Neuron (in vitro differentiated cells): ENCODE data around the gene ACTRT2.

Experiments
- H2AFZ ChIP-seq: one replicate; pipeline ENCODE4 v1.6.1; 2013; ENCODE audit warnings: low read depth, mild to moderate bottlenecking, inconsistent platforms, low read length, moderate library complexity
- H3K27me3 ChIP-seq: one replicate; pipeline ENCODE4 v1.6.1; 2013; ENCODE audit warnings: low read length; ENCODE audit not compliant: insufficient read depth
- H3K36me3 ChIP-seq: one replicate; pipeline ENCODE4 v1.6.1; 2013; ENCODE audit warnings: low read length; ENCODE audit not compliant: insufficient read depth
- H3K4me1 ChIP-seq: one replicate; pipeline ENCODE4 v1.6.1; 2013; ENCODE audit warnings: low read length; ENCODE audit not compliant: insufficient read depth
- H3K4me3 ChIP-seq: 2 replicates; pipeline ENCODE4 v1.5.1; 2013; ENCODE audit warnings: mild to moderate bottlenecking, low read length, moderate library complexity
- H3K9me3 ChIP-seq: one replicate; pipeline ENCODE4 v1.6.1; 2013; ENCODE audit warnings: low read length

Gene ACTRT2

DNA sequence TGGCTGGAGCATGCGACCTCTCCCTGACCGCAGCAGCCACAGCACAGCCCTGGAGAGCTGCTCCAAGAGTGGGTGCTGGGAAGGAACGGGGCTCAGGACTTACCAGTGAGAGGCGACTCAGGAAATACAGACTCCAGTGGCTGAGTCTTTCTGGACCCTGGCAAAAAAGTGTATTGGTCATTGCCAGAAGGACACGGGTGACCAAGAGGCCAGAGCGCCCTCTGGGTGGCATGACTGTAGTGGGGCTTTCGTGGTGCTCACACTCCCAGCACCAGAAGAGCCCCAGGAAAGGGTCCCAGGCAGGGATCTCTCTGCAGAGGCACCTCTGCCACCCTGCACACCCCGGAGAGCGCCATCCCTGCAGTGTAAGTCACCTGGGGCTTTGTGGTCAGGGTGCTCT lies 38.9 kb downstream of the ACTRT2 start:
- Histone ChIP-seq H3K4me1 (no peaks in the 10 kb centered on the region), H3K36me3 (no peaks in the 10 kb centered on the region), H3K4me3 (no peak overlapping the region), H2AFZ (no peak overlapping the region), H3K9me3 (peaks cover 4% of the 10 kb centered on the region), H3K27me3 (peaks cover 57% of the 10 kb centered on the region)

- H3K27me3 ChIP-seq, result peaks cover 64% of the 10 kb centered on the region
- H3K9me3 ChIP-seq, result peaks cover 4% of the 10 kb centered on the region
- H3K36me3 ChIP-seq, result no peaks in the 10 kb centered on the region
- no peaks in the 10 kb centered on the region for H3K4me1 ChIP-seq
- no peak overlapping the region for H3K4me3 ChIP-seq
- no peak overlapping the region for H2AFZ ChIP-seq
Observed at GRCh38 chr1:3060601-3061551, 39.6 kb downstream of the ACTRT2 start.

DNA sequence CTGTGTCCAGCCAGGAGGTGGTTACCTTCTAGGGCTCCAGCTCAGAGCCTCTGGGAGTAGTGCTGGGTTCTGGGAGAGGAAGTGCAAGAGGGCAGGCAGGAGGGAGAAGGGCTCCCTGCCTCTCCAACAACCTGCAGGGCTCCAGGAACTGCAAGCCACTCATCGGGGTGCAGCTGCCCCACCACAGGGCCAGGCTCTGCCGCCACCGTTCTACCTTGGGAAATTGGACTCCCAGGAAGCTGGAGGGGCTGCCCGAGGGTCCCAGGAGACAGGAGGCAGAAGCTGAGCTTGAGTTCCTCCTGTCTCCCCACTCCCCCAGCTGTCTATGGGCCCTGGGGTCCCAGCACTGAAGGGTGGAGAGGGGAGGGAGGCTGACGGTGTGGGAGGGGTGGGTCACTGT lies 40.3 kb downstream of the ACTRT2 start:
- H3K27me3 ChIP-seq, result peaks cover 71% of the 10 kb centered on the region
- H3K36me3 ChIP-seq, result no peaks in the 10 kb centered on the region

DNA sequence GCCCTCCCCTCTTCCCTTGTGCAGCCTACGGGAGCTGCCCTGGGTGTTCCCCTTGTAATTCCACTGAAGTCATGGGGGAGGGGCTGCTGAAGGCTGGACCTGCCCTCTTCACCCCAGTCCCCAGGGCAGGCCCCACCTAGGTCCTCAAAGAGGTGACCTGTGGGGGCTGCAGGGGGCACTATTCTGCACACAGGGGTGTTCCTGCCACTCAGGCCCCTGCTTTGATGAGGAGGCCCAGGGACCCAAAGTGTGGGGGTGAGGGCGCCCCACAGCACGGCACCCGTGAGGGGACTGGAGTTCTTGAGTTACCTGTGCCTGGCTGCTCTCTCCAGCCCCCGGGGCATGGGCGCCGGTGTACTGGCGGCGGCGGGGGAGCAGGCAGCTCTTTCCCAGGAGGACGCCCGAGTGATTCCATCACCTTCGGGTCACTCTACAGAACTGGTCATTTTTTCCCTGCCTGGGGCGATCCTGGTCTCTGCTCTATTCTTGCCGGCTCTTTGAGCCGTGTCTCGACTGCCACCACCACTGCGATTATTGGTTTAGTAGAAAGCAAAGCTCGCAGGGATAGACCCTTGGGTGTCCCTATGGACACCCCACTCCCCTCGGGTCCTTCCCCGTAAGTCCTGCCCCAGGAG lies 40.8 kb downstream of the ACTRT2 start:
- Histone ChIP-seq H3K9me3 (peaks cover 4% of the 10 kb centered on the region), H3K4me1 (no peaks in the 10 kb centered on the region), H2AFZ (no peak overlapping the region), H3K36me3 (no peaks in the 10 kb centered on the region), H3K27me3 (peaks cover 77% of the 10 kb centered on the region), H3K4me3 (no peak overlapping the region)

More for the DNA sequence above, 40.3 kb downstream of the ACTRT2 start:
- Histone ChIP-seq H3K9me3 (peaks cover 4% of the 10 kb centered on the region), H3K4me1 (no peaks in the 10 kb centered on the region), H3K4me3 (no peak overlapping the region), H2AFZ (no peak overlapping the region)

GRCh38 chr1:3062616-3063378 lies 41.5 kb downstream of the ACTRT2 start:
- no peak overlapping the region for H3K4me3 ChIP-seq

GRCh38 chr1:3063379-3064295 lies 42.4 kb downstream of the ACTRT2 start:
- H3K4me1 ChIP-seq, result no peaks in the 10 kb centered on the region
- H3K27me3 ChIP-seq, result peaks cover 86% of the 10 kb centered on the region
- H3K36me3 ChIP-seq, result no peaks in the 10 kb centered on the region
- H2AFZ ChIP-seq, result no peak overlapping the region
- H3K9me3 ChIP-seq, result peaks cover 4% of the 10 kb centered on the region
- no peak overlapping the region for H3K4me3 ChIP-seq

More at GRCh38 chr1:3062616-3063378, 41.5 kb downstream of the ACTRT2 start:
- Histone ChIP-seq H3K4me1 (no peaks in the 10 kb centered on the region), H3K9me3 (peaks cover 4% of the 10 kb centered on the region), H2AFZ (no peak overlapping the region), H3K36me3 (no peaks in the 10 kb centered on the region), H3K27me3 (peaks cover 84% of the 10 kb centered on the region)

DNA sequence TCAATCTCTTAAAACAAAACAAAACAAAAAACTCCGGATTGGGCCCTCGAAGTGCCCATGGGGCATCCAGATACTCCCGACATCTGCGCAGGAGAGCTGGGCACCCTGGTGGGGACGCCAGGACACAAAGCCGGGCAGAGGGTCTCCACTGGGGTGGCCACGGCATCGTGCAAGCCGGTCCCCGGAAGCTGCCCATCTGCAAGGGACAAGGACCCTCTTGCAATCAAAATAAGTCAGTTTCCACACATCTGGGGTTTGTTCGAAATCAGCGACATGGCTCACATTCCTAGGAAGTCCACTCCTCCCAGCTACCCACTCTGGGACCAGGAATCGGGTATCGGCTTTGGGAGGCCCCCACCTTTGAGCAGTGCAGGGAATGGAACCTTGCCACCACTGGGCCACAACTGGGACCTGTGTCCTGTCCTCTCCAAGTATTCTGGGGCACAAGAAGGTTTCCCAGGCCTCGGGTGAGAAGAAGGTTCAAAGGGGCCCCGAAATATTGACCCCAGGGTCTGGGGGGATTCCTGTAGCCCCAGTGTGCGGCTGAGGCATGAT lies 43.1 kb downstream of the ACTRT2 start:
- no peak overlapping the region for H3K4me3 ChIP-seq
- no peak overlapping the region for H2AFZ ChIP-seq
- no peaks in the 10 kb centered on the region for H3K36me3 ChIP-seq
- H3K4me1 ChIP-seq, result no peaks in the 10 kb centered on the region
- H3K27me3 ChIP-seq, result peaks cover 85% of the 10 kb centered on the region
- H3K9me3 ChIP-seq, result no peaks in the 10 kb centered on the region

GRCh38 chr1:3064901-3065300 lies 43.6 kb downstream of the ACTRT2 start:
- no peaks in the 10 kb centered on the region for H3K4me1 ChIP-seq
- H3K36me3 ChIP-seq, result no peaks in the 10 kb centered on the region
- no peaks in the 10 kb centered on the region for H3K9me3 ChIP-seq
- no peak overlapping the region for H3K4me3 ChIP-seq
- H2AFZ ChIP-seq, result no peak overlapping the region
- peaks cover 89% of the 10 kb centered on the region for H3K27me3 ChIP-seq

DNA sequence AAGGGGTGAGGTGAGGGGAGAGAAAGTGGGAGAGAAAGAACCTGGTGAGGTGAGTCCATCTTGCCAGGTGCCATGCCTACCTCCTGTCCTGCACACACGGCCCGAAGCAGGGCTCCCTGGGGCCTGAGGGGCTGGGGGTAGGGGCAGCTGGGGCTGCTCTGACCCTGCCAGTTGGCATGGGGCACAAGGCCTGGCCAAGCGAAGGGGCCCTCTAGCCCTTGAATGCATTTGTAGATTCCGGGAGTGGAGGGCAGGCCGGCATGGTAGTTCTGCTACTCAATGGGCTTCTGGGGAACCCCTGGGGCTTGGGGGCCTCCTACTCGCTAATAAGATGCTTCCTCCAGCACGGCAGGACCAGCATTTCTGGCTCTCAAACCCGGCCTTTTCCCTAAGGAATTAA lies 44.1 kb downstream of the ACTRT2 start:
- no peaks in the 10 kb centered on the region for H3K36me3 ChIP-seq
- H2AFZ ChIP-seq, result no peak overlapping the region
- H3K27me3 ChIP-seq, result peaks cover 87% of the 10 kb centered on the region
- no peaks in the 10 kb centered on the region for H3K9me3 ChIP-seq
- H3K4me1 ChIP-seq, result no peaks in the 10 kb centered on the region
- no peak overlapping the region for H3K4me3 ChIP-seq

- Histone ChIP-seq H3K9me3 (no peaks in the 10 kb centered on the region), H3K4me3 (no peak overlapping the region), H3K4me1 (no peaks in the 10 kb centered on the region), H2AFZ (no peak overlapping the region), H3K36me3 (no peaks in the 10 kb centered on the region), H3K27me3 (peaks cover 87% of the 10 kb centered on the region)
Observed at GRCh38 chr1:3065797-3066196, 44.5 kb downstream of the ACTRT2 start.

DNA sequence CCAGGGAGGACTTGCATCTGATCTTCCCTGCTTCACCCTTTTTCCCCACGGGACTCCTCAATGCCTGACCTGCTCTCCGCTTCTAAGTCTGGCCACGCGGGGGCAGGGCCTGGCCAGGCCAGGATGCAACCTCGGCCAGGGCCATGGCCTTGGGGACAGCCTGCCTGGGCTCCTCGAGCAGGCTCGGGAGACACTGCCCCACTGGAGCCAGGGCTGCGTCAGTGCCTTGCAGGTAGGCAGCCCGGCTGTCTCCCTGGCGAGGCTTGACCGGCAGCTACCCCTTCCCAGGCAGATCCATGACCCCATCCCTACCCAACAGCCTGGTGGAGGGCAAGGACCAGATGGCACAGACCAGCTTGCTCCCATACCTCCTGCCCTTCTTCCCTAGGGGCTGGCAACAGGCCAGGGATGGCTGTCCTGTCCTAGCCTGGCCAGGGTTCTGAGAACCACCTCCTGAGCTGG lies 45.0 kb downstream of the ACTRT2 start:
- H2AFZ ChIP-seq, result no peak overlapping the region
- H3K27me3 ChIP-seq, result peaks cover 87% of the 10 kb centered on the region
- H3K4me1 ChIP-seq, result no peaks in the 10 kb centered on the region
- no peaks in the 10 kb centered on the region for H3K36me3 ChIP-seq
- H3K9me3 ChIP-seq, result no peaks in the 10 kb centered on the region
- no peak overlapping the region for H3K4me3 ChIP-seq

GRCh38 chr1:3066826-3067225 lies 45.6 kb downstream of the ACTRT2 start:
- Histone ChIP-seq H3K4me3 (no peak overlapping the region), H3K36me3 (no peaks in the 10 kb centered on the region), H3K9me3 (no peaks in the 10 kb centered on the region), H3K27me3 (peaks cover 87% of the 10 kb centered on the region), H2AFZ (no peak overlapping the region), H3K4me1 (no peaks in the 10 kb centered on the region)
